Neural cell (in vitro differentiated cells): ENCODE measurements around the gene SLC25A22. TPM values are rescaled to one million over a fixed set of nuclear protein-coding genes. Genes with fewer than 3 reads are reported as not detected.

Experiments
- H2AFZ ChIP-seq: fragments of 200-600, 300-800 bp; sonication (generic), shearing (Covaris generic); 2 replicates; pipeline ENCODE4 v1.6.0; 2014; ENCODE audit warnings: low read depth, mild to moderate bottlenecking, antibody characterized with exemption, low read length, moderate library complexity
- H3F3A ChIP-seq: fragments of 200-600 bp; shearing (Covaris generic); 2 replicates; pipeline ENCODE4 v1.6.1; 2016; ENCODE audit warnings: mild to moderate bottlenecking, moderate library complexity, mixed read lengths, antibody characterized with exemption, low read length; ENCODE audit not compliant: insufficient read depth, poor library complexity, severe bottlenecking
- H3K27ac ChIP-seq: fragments of 200-600, 300-800 bp; sonication (generic), shearing (Covaris generic); 2 replicates; pipeline ENCODE4 v1.5.1; 2014; ENCODE audit warnings: mild to moderate bottlenecking, low read length, moderate library complexity
- H3K27me3 ChIP-seq: fragments of 300-800, 200-600 bp; sonication (generic), shearing (Covaris generic); 2 replicates; pipeline ENCODE4 v1.6.0; 2014; ENCODE audit warnings: mild to moderate bottlenecking, low read depth, low read length, moderate library complexity; ENCODE audit not compliant: insufficient read depth
- H3K36me3 ChIP-seq: fragments of 300-800, 200-600 bp; sonication (generic), shearing (Covaris generic); 2 replicates; pipeline ENCODE4 v1.5.1; 2014; ENCODE audit warnings: mild to moderate bottlenecking, antibody characterized with exemption, low read length, moderate library complexity; ENCODE audit not compliant: insufficient read depth
- H3K4me2 ChIP-seq: fragments of 300-800, 200-600 bp; sonication (generic), shearing (Covaris generic); 2 replicates; pipeline ENCODE4 v1.6.0; 2014; ENCODE audit warnings: mild to moderate bottlenecking, low read length
- H3K4me3 ChIP-seq: fragments of 300-800, 200-600 bp; sonication (generic), shearing (Covaris generic); 2 replicates; pipeline ENCODE4 v1.5.1; 2014; ENCODE audit warnings: mild to moderate bottlenecking, low read length, moderate library complexity
- H3K79me2 ChIP-seq: fragments of 200-600 bp; shearing (Covaris generic); replicated peaks from 2 replicates; pipeline ENCODE4 v1.6.0; 2014; ENCODE audit warnings: mild to moderate bottlenecking, low read length, moderate library complexity; ENCODE audit not compliant: insufficient read depth
- H3K9ac ChIP-seq: fragments of 300-800, 200-600 bp; sonication (generic), shearing (Covaris generic); 2 replicates; pipeline ENCODE4 v1.6.1; 2016; ENCODE audit warnings: mild to moderate bottlenecking, low read length, mixed read lengths
- H3K9me2 ChIP-seq: fragments of 200-600 bp; shearing (Covaris generic); 2 replicates; pipeline ENCODE4 v1.6.1; 2016; ENCODE audit warnings: mild to moderate bottlenecking, low read length, mixed read lengths; ENCODE audit not compliant: insufficient read depth
- H3K9me3 ChIP-seq: fragments of 200-600, 300-800 bp; sonication (generic), shearing (Covaris generic); 2 replicates; pipeline ENCODE4 v1.6.1; 2016; ENCODE audit warnings: mild to moderate bottlenecking, mixed run types, low read length, moderate library complexity, mixed read lengths
- H4K20me1 ChIP-seq: fragments of 200-600 bp; shearing (Covaris generic); 2 replicates; pipeline ENCODE4 v1.6.1; 2016; ENCODE audit warnings: mild to moderate bottlenecking, mixed run types; ENCODE audit not compliant: insufficient read depth
- CTCF ChIP-seq: fragments of 450-650 bp; IDR thresholded peaks from 2 replicates; pipeline ENCODE4 v1.5.1; 2014; ENCODE audit warnings: antibody characterized with exemption, mild to moderate bottlenecking, moderate library complexity; ENCODE audit not compliant: poor library complexity, severe bottlenecking
- EP300 ChIP-seq: fragments of 450-650 bp; conservative IDR thresholded peaks from 2 replicates; pipeline ENCODE4 v1.6.1; 2014; ENCODE audit warnings: antibody characterized with exemption, mild to moderate bottlenecking, moderate library complexity; ENCODE audit not compliant: poor library complexity, severe bottlenecking
- EZH2 ChIP-seq: fragments of 200-600, 300-800 bp; shearing (Covaris generic), sonication (generic); IDR thresholded peaks from 2 replicates; pipeline ENCODE4 v1.6.1; 2014; ENCODE audit warnings: antibody characterized with exemption, low read length, borderline replicate concordance, mild to moderate bottlenecking; ENCODE audit not compliant: insufficient read depth, poor library complexity, severe bottlenecking
- MXI1 ChIP-seq: fragments of 450-650 bp; conservative IDR thresholded peaks from 2 replicates; pipeline ENCODE4 v1.6.1; 2014; ENCODE audit warnings: antibody characterized with exemption, mild to moderate bottlenecking; ENCODE audit not compliant: poor library complexity, severe bottlenecking
- POLR2AphosphoS5 ChIP-seq: IDR thresholded peaks from 2 replicates; pipeline ENCODE4 v1.6.1; 2012
- RAD21 ChIP-seq: fragments of 450-650 bp; conservative IDR thresholded peaks from 2 replicates; pipeline ENCODE4 v1.6.1; 2014; ENCODE audit warnings: antibody characterized with exemption, mild to moderate bottlenecking, moderate library complexity
- SMC3 ChIP-seq: fragments of 450-650 bp; conservative IDR thresholded peaks from 2 replicates; pipeline ENCODE4 v1.6.1; 2014; ENCODE audit warnings: antibody characterized with exemption, mild to moderate bottlenecking, moderate library complexity; ENCODE audit not compliant: poor library complexity
- TAF1 ChIP-seq: IDR thresholded peaks from 2 replicates; pipeline ENCODE4 v1.6.1; 2012; ENCODE audit warnings: low read depth
- polyA plus RNA-seq: library from polyadenylated mRNA; depleted of rRNA; stranded (reverse); fragments of >200 nt; gene quantifications from 2 replicates; pipeline ENCODE4 v1.2.3, GENCODE V29; 2014
- TF ChIP-seq, protein P1 (sequence below): IDR thresholded peaks from 2 replicates; pipeline ENCODE4 v1.6.1; 2012; ENCODE audit warnings: borderline replicate concordance

Gene SLC25A22
- polyA plus RNA-seq, 1 donor from 2014 or later, result 40.9 TPM

- H3F3A ChIP-seq, result no peaks in the 10 kb centered on the region
- no peaks in the 10 kb centered on the region for H3K27me3 ChIP-seq
- H3K36me3 ChIP-seq, result no peaks in the 10 kb centered on the region
- no peaks in the 10 kb centered on the region for H3K9me2 ChIP-seq
- no peaks in the 10 kb centered on the region for H3K9me3 ChIP-seq
- peaks cover 31% of the 10 kb centered on the region for H3K79me2 ChIP-seq
- H3K27ac ChIP-seq, result peak within 1 kb of the TSS; percentile 65
- peak within 1 kb of the TSS; percentile 96 for H3K4me3 ChIP-seq
- H2AFZ ChIP-seq, result peak within 1 kb of the TSS; percentile 76
- TF ChIP-seq SMC3 (no peak), POLR2AphosphoS5 (peak; percentile 89), MXI1 (peak; percentile 86), CTCF (no peak), RAD21 (peak; percentile 33), TAF1 (no peak)
- H4K20me1 ChIP-seq, result peaks cover 3% of the 10 kb centered on the region
- H3K4me2 ChIP-seq, result peak within 1 kb of the TSS; percentile 76
- H3K9ac ChIP-seq, result peak within 1 kb of the TSS; percentile 92
Measured at GRCh38 chr11:777288-778255, 20.5 kb downstream of the SLC25A22 start, which contains the start of gene GATD1. TSS of gene GATD1 (minus strand) at chr11:777487. CDS start at chr11:777462, 25 bp downstream.

DNA sequence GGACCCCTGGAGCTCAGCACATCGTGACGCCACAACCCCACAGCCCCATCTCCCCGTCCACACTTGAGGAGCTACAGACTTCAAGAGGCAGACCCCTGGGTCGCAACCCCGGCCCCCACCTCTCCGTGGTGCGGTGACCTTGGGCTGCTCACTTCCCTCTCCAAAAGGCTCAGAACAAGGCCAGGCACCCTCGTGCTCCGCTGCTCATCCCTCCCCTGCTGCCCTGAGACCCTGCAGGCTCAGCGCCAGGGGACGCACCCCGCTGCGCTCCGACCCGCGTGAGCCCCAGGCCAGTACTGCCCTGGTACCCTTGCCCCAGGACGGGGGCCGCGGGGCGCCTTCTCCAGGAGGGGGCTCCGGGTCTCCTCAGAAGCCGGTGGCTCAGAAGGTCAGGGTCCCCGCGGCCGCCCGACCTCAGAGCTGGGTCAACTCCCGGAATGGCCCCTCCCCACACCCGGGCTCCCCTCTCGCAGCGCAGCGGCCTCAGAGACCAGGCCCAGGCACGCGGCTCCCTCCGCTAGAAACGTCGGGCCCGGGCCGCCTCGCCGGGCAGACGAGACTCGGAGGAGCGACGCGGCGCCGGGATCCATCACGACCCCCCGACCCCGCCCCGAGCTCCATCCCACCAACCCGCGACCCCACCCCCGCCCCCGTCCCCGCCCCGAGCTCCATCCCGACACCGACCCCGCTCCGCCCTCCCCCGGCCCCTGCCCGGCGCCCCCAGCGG lies 21.4 kb downstream of the SLC25A22 start:
- Histone ChIP-seq H3K9me2 (no peaks in the 10 kb centered on the region), H3F3A (no peaks in the 10 kb centered on the region), H3K27me3 (no peaks in the 10 kb centered on the region), H3K79me2 (peaks cover 31% of the 10 kb centered on the region), H3K36me3 (no peaks in the 10 kb centered on the region), H3K9me3 (no peaks in the 10 kb centered on the region), H3K4me2 (peak overlapping the region; percentile 76), H4K20me1 (peaks cover 3% of the 10 kb centered on the region), H3K27ac (peak overlapping the region; percentile 47), H2AFZ (no peak overlapping the region), H3K9ac (peak overlapping the region; percentile 92), H3K4me3 (peak overlapping the region; percentile 96)
- TF ChIP-seq TAF1 (no peak), MXI1 (no peak), SMC3 (no peak), EZH2 (no peak), POLR2AphosphoS5 (no peak), EP300 (no peak)
- TF ChIP-seq, protein P1, sequence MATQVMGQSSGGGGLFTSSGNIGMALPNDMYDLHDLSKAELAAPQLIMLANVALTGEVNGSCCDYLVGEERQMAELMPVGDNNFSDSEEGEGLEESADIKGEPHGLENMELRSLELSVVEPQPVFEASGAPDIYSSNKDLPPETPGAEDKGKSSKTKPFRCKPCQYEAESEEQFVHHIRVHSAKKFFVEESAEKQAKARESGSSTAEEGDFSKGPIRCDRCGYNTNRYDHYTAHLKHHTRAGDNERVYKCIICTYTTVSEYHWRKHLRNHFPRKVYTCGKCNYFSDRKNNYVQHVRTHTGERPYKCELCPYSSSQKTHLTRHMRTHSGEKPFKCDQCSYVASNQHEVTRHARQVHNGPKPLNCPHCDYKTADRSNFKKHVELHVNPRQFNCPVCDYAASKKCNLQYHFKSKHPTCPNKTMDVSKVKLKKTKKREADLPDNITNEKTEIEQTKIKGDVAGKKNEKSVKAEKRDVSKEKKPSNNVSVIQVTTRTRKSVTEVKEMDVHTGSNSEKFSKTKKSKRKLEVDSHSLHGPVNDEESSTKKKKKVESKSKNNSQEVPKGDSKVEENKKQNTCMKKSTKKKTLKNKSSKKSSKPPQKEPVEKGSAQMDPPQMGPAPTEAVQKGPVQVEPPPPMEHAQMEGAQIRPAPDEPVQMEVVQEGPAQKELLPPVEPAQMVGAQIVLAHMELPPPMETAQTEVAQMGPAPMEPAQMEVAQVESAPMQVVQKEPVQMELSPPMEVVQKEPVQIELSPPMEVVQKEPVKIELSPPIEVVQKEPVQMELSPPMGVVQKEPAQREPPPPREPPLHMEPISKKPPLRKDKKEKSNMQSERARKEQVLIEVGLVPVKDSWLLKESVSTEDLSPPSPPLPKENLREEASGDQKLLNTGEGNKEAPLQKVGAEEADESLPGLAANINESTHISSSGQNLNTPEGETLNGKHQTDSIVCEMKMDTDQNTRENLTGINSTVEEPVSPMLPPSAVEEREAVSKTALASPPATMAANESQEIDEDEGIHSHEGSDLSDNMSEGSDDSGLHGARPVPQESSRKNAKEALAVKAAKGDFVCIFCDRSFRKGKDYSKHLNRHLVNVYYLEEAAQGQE, result no peak
